ENCODE measurements around the gene FAM174A.
"Not testable (repeated sequence)": the region's sequence is repeated elsewhere in the genome, so short reads cannot be mapped to it uniquely, and the experiment has no call there.

The FAM174A gene

DNA sequence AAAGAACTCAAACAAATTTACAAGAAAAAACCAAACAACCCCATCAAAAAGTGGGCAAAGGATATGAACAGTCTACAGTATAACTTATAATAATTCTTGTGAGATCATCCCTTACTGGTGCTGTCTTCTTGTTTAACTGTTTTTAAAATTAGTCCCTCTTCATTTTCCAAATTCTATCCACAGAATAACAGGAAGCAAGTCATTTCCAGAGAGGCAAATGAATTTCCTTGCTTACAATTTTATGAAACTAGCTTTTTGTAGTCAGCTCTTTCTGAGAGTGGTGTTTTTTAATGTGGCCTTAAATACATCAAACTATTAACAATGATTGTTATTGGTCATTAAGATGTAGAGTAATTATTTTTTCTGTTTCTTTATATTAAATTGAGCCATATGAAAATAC lies 40.6 kb downstream of the FAM174A start:
- in situ Hi-C loops (cut with MboI; ENCODE audit: low sequenced_read_pairs): no loop called here

DNA sequence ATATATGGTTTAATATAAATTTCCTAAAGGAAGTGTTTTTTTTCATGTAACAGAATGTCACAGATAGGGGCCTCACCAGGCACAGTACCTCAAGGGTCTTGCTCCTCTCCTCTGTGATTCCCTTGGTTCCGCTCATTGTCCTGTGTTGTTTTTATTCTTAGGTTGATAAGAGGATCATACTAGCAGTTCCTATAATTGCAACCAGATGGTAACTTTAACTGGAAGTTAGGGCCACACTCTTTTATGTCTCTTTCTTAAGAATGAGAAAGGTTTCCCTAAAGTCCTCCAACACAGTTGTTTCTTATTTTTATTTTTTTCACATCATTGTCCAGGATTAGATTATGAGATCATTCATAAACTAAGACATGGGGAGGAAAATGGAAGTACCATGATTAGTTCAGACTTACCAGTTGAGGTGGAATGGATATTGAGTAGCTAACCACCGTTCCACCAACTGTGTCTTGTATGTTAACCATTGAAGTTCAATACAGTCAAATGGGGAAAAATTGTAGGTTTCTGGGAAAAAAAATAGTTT lies 41.1 kb downstream of the FAM174A start:
- in situ Hi-C loops (cut with MboI; ENCODE audit: low sequenced_read_pairs): no loop called here

- in situ Hi-C loops (cut with MboI; ENCODE audit: low sequenced_read_pairs): no loop called here
Observed at GRCh38 chr5:100577506-100577905, 42.3 kb downstream of the FAM174A start.

DNA sequence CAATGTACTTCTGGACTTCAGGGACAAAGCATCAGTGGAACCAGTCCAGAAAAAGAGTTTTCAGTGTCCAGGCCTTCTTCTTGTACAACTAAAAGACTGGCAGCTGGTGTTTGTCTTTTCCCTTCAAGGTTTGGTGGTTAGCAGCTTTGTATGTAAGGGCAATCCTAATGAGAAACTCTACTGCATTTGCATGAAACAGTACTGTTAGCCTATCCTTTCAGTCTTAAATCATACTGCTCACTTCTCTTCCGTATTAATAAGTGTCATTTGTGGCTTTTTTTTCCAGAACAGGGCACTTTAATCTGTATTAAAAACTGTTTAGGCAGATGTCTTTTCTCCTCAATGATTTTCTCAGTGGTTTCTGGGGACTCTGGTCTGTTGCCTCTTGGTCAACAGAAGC lies 48.9 kb downstream of the FAM174A start:
- in situ Hi-C loops (cut with MboI; ENCODE audit: low sequenced_read_pairs): no loop called here

DNA sequence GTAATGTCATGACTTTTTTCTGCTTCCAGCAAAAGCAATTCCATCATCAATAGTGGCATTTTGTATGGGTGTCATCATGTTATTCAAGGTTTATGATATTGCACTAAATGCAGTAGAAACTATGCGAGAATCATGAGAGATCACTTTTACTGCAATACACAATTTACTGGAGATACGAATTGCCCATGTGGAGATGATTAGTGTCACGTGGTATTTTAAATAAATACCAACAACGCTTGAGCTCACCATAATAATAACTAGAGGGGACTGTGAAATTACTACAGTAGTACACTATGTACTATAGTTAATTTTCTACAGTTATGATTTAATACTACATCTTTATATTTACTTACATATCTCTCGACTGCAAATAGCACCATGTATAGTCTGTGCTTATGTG lies 49.7 kb downstream of the FAM174A start:
- in situ Hi-C loops (cut with MboI; ENCODE audit: low sequenced_read_pairs): no loop called here

- in situ Hi-C loops (cut with MboI; ENCODE audit: low sequenced_read_pairs): no loop called here
Observed at GRCh38 chr5:100590867-100591266, 55.7 kb downstream of the FAM174A start.

GRCh38 chr5:100595152-100595811 lies 60.1 kb downstream of the FAM174A start:
- in situ Hi-C loops (cut with MboI; ENCODE audit: low sequenced_read_pairs): no loop called here

- in situ Hi-C loops (cut with MboI; ENCODE audit: low sequenced_read_pairs): no loop called here
Observed at GRCh38 chr5:100595812-100596173, 60.6 kb downstream of the FAM174A start.

GRCh38 chr5:100598446-100598845 lies 63.3 kb downstream of the FAM174A start:
- in situ Hi-C loops (cut with MboI; ENCODE audit: low sequenced_read_pairs): no loop called here

DNA sequence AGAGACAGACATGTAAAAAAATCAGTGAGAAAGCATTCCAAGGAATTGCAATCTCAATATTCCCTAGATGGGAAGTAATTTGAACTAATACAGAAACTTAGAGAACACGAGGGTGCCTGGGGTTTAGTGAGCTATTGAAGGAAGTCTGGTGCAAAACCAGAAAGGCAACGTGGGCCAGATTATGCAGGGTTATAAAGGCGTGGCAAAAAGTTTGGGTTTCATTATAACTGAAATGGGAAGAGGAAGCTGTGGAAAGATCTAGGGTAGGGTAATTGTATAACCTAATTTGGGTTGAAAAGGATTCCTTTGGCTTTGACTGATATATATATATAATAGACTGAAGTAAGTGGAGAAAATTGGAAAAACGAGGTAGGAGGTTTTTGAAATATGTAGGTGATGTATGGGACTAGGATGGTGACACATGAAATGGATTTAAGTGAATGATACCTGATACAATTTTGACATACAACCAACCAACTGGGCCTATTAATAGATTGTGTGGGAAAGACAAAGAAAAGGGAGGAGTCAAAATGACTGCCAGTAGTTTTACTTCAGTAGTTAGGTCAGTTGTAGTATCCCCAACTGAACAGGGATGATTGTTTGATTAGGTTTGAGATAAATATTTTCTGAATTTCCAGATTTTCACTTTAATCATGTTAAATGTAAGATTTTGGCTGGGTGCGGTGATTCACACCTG lies 65.3 kb downstream of the FAM174A start:
- in situ Hi-C loops (cut with MboI; ENCODE audit: low sequenced_read_pairs): no loop called here

GRCh38 chr5:100603141-100603540 lies 68.0 kb downstream of the FAM174A start:
- in situ Hi-C loops (cut with MboI; ENCODE audit: low sequenced_read_pairs): no loop called here

DNA sequence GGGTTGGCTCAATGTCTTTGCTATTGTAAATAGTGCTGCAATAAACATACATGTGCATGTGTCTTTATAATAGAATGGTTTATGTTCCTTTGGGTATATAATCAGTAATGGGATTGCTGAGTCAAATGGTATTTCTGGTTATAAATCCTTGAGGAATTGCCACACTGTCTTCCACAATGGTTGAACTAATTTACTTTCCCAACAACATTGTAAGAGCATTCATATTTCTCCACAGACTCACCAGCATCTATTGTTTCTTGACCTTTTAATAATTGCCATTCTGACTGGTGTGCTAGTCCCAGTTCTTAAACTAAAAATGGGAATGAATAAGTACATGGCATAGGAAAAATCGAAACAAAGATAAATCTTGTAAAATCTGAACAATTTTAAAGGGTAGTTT lies 68.8 kb downstream of the FAM174A start:
- in situ Hi-C loops (cut with MboI; ENCODE audit: low sequenced_read_pairs): not testable (repeated sequence)

GRCh38 chr5:100609594-100609993 lies 74.4 kb downstream of the FAM174A start:
- in situ Hi-C loops (cut with MboI; ENCODE audit: low sequenced_read_pairs): no loop called here

DNA sequence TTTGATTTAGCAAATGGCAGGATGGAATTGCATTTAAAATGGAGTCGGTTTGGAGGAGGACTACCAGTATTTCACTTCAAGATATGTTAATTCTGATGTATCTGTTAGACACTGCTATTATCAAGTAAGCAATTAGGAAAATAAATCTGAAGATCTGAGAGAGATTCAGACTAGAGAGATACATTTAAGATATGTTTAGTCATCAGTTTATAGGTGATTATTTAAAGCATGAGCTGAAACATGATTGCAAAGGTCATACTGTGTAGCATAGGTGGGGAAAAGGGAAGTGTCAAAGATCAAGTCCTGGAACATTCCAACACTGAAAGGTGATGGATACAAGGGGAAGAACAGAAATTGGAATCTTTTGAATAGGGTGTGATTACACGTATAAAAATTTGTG lies 79.1 kb downstream of the FAM174A start:
- in situ Hi-C loops (cut with MboI; ENCODE audit: low sequenced_read_pairs): no loop called here

DNA sequence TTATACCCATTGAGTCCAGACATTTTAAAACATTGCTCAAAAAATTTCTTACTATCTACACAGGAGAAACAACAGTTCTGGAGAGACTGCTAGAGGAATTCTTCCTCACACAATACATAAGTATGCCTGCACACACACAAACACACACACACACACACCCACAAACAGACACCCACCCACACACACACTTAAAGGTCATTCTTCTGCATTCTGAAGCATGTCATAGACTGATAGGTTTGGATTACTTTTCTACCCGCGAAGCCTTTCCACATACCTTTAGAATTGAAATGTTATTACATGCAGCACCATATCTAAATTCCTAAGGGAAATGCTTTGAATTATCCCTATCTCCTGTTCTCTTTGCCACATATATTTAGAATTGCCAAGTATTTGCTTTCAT lies 80.2 kb downstream of the FAM174A start:
- in situ Hi-C loops (cut with MboI; ENCODE audit: low sequenced_read_pairs): no loop called here

GRCh38 chr5:100616291-100616690 lies 81.1 kb downstream of the FAM174A start:
- in situ Hi-C loops (cut with MboI; ENCODE audit: low sequenced_read_pairs): no loop called here

DNA sequence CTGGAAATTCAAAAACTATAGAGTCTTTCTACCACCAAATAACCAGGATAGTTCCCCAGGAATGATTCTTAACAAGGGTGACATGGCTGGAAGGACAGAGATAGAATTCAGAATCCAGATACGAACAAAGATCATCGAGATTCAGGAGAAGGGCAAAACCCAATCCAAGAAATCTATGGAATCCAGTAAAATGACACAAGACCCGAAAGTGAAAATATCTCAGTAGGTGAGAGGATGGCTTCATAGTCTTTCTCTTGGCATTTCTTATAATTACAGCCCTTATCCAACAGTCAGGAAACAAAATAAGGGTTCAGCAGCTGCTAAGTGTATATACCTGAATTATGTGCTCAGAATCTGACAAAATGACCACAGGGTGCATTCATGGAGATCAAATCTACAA lies 81.8 kb downstream of the FAM174A start:
- in situ Hi-C loops (cut with MboI; ENCODE audit: low sequenced_read_pairs): no loop called here

GRCh38 chr5:100623719-100624118 lies 88.5 kb downstream of the FAM174A start:
- in situ Hi-C loops (cut with MboI; ENCODE audit: low sequenced_read_pairs): no loop called here

GRCh38 chr5:100634937-100635534 lies 99.9 kb downstream of the FAM174A start:
- in situ Hi-C loops (cut with MboI; ENCODE audit: low sequenced_read_pairs): no loop called here

All from HL-60/S4 treated with retinoic acid at 250 ng/mL for 4 days and 3 days (cell line).